Measurements from ENCODE around the gene NLN. TPM values are rescaled to one million over a fixed set of nuclear protein-coding genes. Genes with fewer than 3 reads are reported as not detected.

The NLN gene
- total and polyA plus RNA-seq, 9 of the 15 experiments (the other 6 are each of a cell fraction or from before 2014, with no cell fraction given) = 6.9 to 45.2 (median 28.8) TPM

DNA sequence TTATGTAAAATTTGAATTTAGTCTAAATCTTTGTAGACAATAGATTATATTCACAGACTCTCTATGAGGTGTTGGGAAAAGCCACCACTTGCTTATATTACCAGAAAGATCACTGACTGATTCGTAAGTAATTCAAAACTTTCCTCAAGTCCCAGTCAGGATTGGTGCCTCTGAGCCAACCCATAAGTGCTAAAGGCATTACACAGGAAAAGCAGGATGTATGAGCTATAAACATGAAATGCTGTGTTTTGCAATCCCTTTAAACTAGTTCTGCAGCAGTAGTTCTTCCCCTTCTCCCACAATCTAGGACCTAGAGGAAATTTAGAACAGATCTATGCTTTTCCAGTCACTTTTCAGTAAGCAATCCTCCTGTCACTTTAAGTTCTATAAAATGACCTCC, 49.2 kb upstream of the NLN start:
- DNase-seq (ENCODE audit: extremely low read depth in 1 of 4, low spot score in 3 of 4) (no peak), FAIRE-seq (no peak), ATAC-seq (no peak)
- ChIA-PET CTCF (ENCODE audit: low intra/inter-chr PET ratio) (no interaction called here), POLR2A (no interaction called here)
- no peak overlapping the region for H3K4me3 ChIP-seq
- H4K20me1 ChIP-seq (replicated peaks; ENCODE audit: control insufficient read depth, insufficient read depth, low read length) = no peaks in the 10 kb centered on the region
- 8% methylated on average over 1 of the region's 1 CpG for WGBS (ENCODE audit: insufficient coverage, low coverage, missing lambda C conversion rate)
- H3K9me3 ChIP-seq (replicated peaks; ENCODE audit: control insufficient read depth, insufficient read depth, low read depth, low read length) = no peaks in the 10 kb centered on the region
- no TSS peak for BruUV-seq (replicated peaks)
- no peaks in the 10 kb centered on the region for H3K79me2 ChIP-seq (ENCODE audit: control insufficient read depth, insufficient read depth, low read length)
- no peaks in the 10 kb centered on the region for H3K27me3 ChIP-seq (ENCODE audit: control insufficient read depth in 2 of 2, insufficient read depth in 2 of 2, low read length in 2 of 2)
- TF ChIP-seq HIVEP1 (CRISPR knock-in tag; IDR thresholded peaks at IDR 0.05) = no peak
- no peak for TF ChIP-seq BACH1 (tag; IDR thresholded peaks at IDR 0.05)
- TF ChIP-seq TGIF2 (CRISPR knock-in tag; IDR thresholded peaks at IDR 0.05) = no peak
- no peak for TF ChIP-seq ZNF766 (CRISPR knock-in tag; conservative IDR thresholded peaks at IDR 0.05)
- TF ChIP-seq CREB1 (IDR thresholded peaks at IDR 0.05) = no peak
- TF ChIP-seq CREB1 (CRISPR knock-in tag; IDR thresholded peaks at IDR 0.05) = no peak
- no peak for TF ChIP-seq MTF1 (CRISPR knock-in tag; IDR thresholded peaks at IDR 0.05; ENCODE audit: borderline replicate concordance)
- TF ChIP-seq, protein P1, sequence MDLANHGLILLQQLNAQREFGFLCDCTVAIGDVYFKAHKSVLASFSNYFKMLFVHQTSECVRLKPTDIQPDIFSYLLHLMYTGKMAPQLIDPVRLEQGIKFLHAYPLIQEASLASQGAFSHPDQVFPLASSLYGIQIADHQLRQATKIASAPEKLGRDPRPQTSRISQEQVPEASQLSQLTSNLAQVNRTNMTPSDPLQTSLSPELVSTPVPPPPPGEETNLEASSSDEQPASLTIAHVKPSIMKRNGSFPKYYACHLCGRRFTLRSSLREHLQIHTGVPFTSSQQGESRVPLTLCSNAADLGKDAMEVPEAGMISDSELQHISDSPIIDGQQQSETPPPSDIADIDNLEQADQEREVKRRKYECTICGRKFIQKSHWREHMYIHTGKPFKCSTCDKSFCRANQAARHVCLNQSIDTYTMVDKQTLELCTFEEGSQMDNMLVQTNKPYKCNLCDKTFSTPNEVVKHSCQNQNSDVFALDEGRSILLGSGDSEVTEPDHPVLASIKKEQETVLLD (IDR thresholded peaks at IDR 0.05) = no peak
- no peak for TF ChIP-seq ZFP36 (IDR thresholded peaks at IDR 0.05; ENCODE audit: low read depth, low read length, partially characterized antibody)
- TF ChIP-seq MIER1 (IDR thresholded peaks at IDR 0.05; ENCODE audit: low read depth) = no peak
- TF ChIP-seq, protein P2, sequence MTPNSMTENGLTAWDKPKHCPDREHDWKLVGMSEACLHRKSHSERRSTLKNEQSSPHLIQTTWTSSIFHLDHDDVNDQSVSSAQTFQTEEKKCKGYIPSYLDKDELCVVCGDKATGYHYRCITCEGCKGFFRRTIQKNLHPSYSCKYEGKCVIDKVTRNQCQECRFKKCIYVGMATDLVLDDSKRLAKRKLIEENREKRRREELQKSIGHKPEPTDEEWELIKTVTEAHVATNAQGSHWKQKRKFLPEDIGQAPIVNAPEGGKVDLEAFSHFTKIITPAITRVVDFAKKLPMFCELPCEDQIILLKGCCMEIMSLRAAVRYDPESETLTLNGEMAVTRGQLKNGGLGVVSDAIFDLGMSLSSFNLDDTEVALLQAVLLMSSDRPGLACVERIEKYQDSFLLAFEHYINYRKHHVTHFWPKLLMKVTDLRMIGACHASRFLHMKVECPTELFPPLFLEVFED (CRISPR knock-in tag; conservative IDR thresholded peaks at IDR 0.05) = no peak
- TF ChIP-seq SMAD2 (IDR thresholded peaks at IDR 0.05; ENCODE audit: low read depth, low read length) = no peak
- no peak for TF ChIP-seq PTRF (tag; IDR thresholded peaks at IDR 0.05)
- TF ChIP-seq MAZ (CRISPR knock-in tag; conservative IDR thresholded peaks at IDR 0.05 in 1 of 2, IDR thresholded peaks at IDR 0.05 in 1 of 2) = no peak
- no peak for TF ChIP-seq KAT7 (CRISPR knock-in tag; IDR thresholded peaks at IDR 0.05; ENCODE audit: borderline replicate concordance)
- no peak for TF ChIP-seq GATAD2B (IDR thresholded peaks at IDR 0.05; ENCODE audit: borderline replicate concordance)
- no peak for TF ChIP-seq POLR2A (conservative IDR thresholded peaks at IDR 0.05)
- TF ChIP-seq ZNF282 (CRISPR knock-in tag; IDR thresholded peaks at IDR 0.05) = no peak
- TF ChIP-seq, protein P3, sequence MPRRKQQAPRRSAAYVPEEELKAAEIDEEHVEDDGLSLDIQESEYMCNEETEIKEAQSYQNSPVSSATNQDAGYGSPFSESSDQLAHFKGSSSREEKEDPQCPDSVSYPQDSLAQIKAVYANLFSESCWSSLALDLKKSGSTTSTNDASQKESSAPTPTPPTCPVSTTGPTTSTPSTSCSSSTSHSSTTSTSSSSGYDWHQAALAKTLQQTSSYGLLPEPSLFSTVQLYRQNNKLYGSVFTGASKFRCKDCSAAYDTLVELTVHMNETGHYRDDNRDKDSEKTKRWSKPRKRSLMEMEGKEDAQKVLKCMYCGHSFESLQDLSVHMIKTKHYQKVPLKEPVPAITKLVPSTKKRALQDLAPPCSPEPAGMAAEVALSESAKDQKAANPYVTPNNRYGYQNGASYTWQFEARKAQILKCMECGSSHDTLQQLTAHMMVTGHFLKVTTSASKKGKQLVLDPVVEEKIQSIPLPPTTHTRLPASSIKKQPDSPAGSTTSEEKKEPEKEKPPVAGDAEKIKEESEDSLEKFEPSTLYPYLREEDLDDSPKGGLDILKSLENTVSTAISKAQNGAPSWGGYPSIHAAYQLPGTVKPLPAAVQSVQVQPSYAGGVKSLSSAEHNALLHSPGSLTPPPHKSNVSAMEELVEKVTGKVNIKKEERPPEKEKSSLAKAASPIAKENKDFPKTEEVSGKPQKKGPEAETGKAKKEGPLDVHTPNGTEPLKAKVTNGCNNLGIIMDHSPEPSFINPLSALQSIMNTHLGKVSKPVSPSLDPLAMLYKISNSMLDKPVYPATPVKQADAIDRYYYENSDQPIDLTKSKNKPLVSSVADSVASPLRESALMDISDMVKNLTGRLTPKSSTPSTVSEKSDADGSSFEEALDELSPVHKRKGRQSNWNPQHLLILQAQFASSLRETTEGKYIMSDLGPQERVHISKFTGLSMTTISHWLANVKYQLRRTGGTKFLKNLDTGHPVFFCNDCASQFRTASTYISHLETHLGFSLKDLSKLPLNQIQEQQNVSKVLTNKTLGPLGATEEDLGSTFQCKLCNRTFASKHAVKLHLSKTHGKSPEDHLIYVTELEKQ (CRISPR knock-in tag; IDR thresholded peaks at IDR 0.05) = no peak
- no peaks in the 10 kb centered on the region for H3K9me1 ChIP-seq (ENCODE audit: control insufficient read depth, insufficient read depth, low read length)
- H3K27ac ChIP-seq (ENCODE audit: extremely low read depth, low read depth, low read length) = no peak overlapping the region
- H3K36me3 ChIP-seq (ENCODE audit: control insufficient read depth, insufficient read depth, low read length) = peaks cover 12% of the 10 kb centered on the region; the same call in 1 of the 3 replicates
- intact Hi-C loops (cut with micrococcal nuclease) = no loop called here
- no peaks in the 10 kb centered on the region for H3K4me1 ChIP-seq (replicated peaks in 1 of 2; ENCODE audit: control insufficient read depth in 2 of 2, insufficient read depth in 2 of 2, low read length in 2 of 2)
- no peak overlapping the region for H3K4me2 ChIP-seq (ENCODE audit: insufficient read depth, low read length)
- in situ Hi-C loops (cut with MboI) = no loop called here
- H3K9ac ChIP-seq (ENCODE audit: insufficient read depth in 1 of 2, low read depth in 2 of 2, low read length in 2 of 2) = no peak overlapping the region
- H2AFZ ChIP-seq (ENCODE audit: low read depth, low read length) = no peak overlapping the region
